Measurements from ENCODE around the gene PRKACA.

PRKACA gene

GRCh38 chr19:14091813-14092462 lies 25.6 kb downstream of the PRKACA start:
- DNase-seq, result no peak

GRCh38 chr19:14091081-14091812 lies 26.3 kb downstream of the PRKACA start:
- DNase-seq, result peak; percentile 41

GRCh38 chr19:14090509-14091080 lies 27.0 kb downstream of the PRKACA start, which contains the start of gene SAMD1:
SAMD1 (minus strand) TSS chr19:14090751.
- DNase-seq, result peak; percentile 52

- DNase-seq, result no peak
These were observed 27.7 kb downstream of the PRKACA start for GRCh38 chr19:14089662-14090508.

- DNase-seq, result no peak
These were observed 28.2 kb downstream of the PRKACA start for GRCh38 chr19:14089412-14089661.

- DNase-seq, result no peak
These were observed 28.7 kb downstream of the PRKACA start for GRCh38 chr19:14088634-14089411.

- DNase-seq, result no peak
These were observed 31.5 kb downstream of the PRKACA start for GRCh38 chr19:14086098-14086497.

- DNase-seq, result no peak
These were observed 32.1 kb downstream of the PRKACA start, which contains the start of gene C19orf67 for GRCh38 chr19:14085309-14085995. C19orf67 (minus strand) TSS chr19:14085783; CDS start chr19:14085627, 156 bp downstream.

- DNase-seq, result no peak
These were observed 34.9 kb downstream of the PRKACA start for GRCh38 chr19:14082675-14082960.

GRCh38 chr19:14081797-14082674 lies 35.5 kb downstream of the PRKACA start:
- no peak for DNase-seq

GRCh38 chr19:14080887-14081796 lies 36.4 kb downstream of the PRKACA start:
- DNase-seq, result peak; percentile 97

GRCh38 chr19:14078411-14078810 lies 39.2 kb downstream of the PRKACA start:
- no peak for DNase-seq

- no peak for DNase-seq
These were observed 43.4 kb downstream of the PRKACA start for GRCh38 chr19:14073925-14074838.

GRCh38 chr19:14073261-14073924 lies 44.2 kb downstream of the PRKACA start:
- peak; percentile 57 for DNase-seq

GRCh38 chr19:14072535-14073260 lies 44.9 kb downstream of the PRKACA start, which contains the start of gene MISP3:
MISP3 (plus strand) TSS chr19:14072786; CDS start chr19:14073310, 524 bp downstream.
- DNase-seq, result no peak

GRCh38 chr19:14070268-14071050 lies 47.1 kb downstream of the PRKACA start:
- no peak for DNase-seq

GRCh38 chr19:14066134-14066533 lies 51.4 kb downstream of the PRKACA start:
- DNase-seq, result no peak

Data from T1000 (cell line).